OCI-LY7 (cell line): ENCODE results near the gene RAPGEF6.

Experiments used
- CTCF ChIP-seq: fragments of 200-600 bp; sonication (generic); conservative IDR thresholded peaks from 2 replicates; pipeline ENCODE4 v1.5.1; 2014; ENCODE audit warnings: mild to moderate bottlenecking, antibody characterized with exemption, low read length, moderate library complexity, mixed read lengths
- EZH2phosphoT487 ChIP-seq: fragments of 200-600 bp; sonication (generic); IDR thresholded peaks from 2 replicates; pipeline ENCODE4 v1.6.1; 2018; ENCODE audit warnings: low read depth, borderline replicate concordance, mild to moderate bottlenecking, mixed run types, antibody characterized with exemption, low read length, moderate library complexity, mixed read lengths

- no peak for TF ChIP-seq CTCF
- TF ChIP-seq EZH2phosphoT487, result no peak
Observed at GRCh38 chr5:131426011-131426410, 209.0 kb downstream of the RAPGEF6 start.
